Activated gamma-delta T cell treated with Interleukin-2 at 50 U/mL for 16 hours (primary cell): Measurements from ENCODE around the gene EEFSEC.

Experiments
- DNase-seq: peaks from one replicate; pipeline ENCODE4 v3.0.0-alpha.2; 2020

EEFSEC gene

DNA sequence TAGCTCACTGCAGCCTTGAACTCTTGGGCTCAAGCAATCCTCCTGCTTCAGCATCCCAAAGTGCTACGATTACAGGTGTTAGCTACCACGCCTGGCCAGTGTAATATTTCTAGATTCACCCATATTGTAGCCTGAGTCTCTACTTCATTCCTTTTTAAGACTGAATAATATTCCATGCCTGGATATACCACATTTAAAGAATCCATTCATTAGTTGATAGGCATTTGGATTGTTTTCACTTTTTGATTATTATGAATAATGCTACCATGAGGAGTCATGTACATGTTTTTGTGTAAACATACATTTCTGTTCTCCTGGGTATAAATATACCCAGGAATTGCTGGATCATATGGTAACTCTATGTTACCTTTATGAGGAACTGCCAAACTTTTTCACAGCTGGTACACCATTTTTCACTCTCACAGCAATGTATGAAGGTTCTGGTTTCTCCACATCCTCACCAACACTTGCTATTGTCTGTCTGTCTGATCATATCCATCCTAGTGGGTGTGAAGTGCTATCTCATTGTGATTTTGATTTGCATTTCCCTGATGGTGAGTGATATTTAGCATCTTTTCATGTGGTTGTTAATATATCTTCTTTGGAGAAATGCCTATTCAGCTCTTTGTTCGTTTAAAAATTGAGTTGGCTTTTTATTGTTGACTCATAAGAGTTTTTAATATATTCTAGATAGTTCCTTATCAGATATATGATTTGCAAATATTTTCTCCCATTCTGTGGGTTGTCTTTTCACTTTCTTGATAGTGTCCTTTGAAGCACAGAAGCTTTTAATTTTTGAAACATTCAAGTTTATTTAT lies 32.6 kb downstream of the EEFSEC start:
- DNase-seq = no peak

DNA sequence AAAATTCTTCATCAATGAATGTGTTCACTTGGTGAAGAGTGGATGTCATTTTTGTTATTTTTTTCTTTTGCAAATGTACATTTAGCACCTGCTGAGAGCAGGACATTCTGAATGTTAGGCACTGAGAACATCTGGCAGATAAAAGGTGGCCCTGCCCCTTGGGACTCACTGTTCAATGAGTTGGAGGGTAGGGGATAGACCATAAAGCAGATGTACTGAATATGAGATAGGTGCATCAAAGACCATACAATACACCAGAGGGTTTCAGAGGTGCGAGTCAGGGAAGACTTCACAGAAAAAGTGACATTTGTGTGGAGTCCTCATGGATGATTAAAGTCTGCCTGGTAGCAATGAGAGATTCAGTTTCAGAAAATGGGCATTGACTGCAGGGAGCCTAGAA lies 34.2 kb downstream of the EEFSEC start:
- DNase-seq = no peak

DNA sequence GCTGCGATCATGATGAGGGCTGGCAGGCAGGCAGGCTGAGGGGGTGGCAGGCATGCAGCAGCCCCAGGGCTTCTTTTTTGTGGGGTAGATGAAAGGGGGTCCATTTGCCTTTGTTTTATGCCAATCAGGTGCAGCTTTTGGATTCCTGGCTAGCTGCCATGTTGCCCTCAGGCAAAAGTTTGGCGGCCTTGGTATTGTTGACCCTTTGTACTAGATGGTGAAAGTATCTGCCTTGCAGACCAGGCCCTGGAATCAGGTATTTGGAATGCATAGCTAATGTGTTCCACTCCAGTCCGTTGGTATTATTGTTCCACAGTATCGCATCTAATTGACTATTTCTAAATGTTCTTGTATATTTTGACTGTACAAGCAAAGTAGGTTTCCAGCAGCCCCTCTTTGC lies 35.0 kb downstream of the EEFSEC start:
- DNase-seq = no peak

DNA sequence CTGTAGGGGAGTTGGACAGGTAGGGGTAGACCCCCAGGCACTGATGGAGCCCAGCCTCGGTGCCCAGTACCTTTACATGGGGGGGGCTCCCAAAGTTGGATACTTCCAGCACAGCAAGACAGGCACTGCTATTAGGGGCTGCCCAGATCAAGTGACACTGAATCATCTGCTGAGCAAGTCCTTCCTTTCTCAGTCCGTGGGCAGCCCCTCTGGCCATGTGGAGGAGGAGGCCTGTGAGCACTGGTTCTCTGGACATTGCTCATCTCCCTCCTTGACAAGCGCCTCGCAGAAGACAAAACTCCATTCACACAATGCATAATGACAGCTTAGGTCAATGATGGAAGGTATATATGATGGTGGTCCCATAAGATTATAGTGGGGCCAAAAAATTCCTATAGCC lies 35.7 kb downstream of the EEFSEC start:
- no peak for DNase-seq

DNA sequence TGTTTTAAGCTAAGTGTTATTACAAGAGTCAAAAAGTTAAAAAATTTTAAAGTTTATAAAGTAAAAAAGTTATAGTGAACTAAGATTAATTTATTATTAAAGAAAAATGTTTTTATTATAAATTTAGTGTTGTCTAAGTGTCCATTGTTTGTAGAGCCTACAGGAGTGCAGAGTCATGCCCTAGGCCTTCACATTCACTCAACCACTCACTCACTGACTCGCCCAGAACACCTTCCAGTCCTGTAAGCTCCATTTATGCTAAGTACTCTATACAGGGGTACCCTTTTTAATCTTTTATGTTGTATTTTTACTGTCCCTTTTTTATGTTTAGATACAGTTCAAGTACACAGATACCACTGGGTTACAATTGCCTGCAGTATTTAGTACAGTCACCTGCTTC lies 37.2 kb downstream of the EEFSEC start:
- no peak for DNase-seq

DNA sequence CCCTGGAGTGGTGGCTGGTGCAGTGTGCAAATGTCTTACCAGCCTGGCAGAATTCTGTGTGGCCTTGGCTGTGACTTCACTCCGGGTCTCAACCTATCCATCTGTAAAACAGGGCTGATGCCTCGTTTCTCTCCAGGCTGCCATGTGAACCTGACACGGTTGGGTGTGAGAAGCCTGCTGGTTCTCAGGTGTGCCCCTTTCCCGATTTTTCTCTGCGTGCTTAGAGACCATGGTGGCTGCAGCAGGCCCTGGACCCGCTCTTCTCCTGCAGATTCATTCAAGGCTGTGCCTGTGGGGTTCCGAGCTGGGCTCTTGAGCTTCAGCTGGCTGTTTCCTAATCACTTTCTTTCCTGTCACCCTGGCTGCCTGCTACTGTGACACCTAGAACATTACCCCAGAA lies 38.9 kb downstream of the EEFSEC start:
- no peak for DNase-seq

DNA sequence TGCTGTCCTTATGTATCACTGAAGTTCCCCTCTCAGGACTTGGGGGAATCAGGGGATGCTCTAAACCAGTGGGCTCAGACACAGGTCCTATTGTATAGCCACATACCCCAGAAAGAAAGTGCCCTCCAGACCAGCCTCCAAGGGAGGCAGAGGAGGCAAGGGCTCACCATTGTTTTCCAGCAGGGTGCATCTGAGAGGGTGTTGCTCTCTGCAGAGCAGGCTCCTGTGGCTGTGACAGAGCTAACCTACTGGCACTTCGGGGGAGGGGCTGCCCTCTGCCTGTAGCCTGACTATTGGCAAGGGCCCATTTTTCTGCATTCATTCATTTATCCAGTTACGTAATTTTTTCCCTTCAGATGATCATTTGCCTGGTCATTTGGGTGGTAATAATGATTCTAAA lies 39.9 kb downstream of the EEFSEC start:
- DNase-seq = no peak

DNA sequence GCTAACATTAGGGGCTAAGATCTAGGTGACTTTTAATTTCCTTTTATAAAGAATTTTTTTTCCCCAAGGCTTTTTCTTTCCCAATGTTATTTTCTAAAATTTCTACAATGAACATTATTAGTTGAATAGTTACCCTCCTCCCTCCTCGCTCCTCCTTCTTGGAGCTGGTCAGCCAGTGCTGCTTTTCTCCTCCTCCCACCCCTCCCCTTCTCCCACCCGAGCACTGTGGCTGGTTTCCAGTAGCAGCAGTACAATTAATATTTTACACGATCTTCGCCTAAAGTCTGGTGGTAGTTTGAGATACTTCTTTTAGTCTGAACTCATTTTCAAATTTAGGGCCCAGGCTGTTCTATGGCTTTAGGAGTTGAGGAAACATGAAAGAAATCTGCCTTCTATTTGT lies 41.6 kb downstream of the EEFSEC start:
- DNase-seq = no peak

DNA sequence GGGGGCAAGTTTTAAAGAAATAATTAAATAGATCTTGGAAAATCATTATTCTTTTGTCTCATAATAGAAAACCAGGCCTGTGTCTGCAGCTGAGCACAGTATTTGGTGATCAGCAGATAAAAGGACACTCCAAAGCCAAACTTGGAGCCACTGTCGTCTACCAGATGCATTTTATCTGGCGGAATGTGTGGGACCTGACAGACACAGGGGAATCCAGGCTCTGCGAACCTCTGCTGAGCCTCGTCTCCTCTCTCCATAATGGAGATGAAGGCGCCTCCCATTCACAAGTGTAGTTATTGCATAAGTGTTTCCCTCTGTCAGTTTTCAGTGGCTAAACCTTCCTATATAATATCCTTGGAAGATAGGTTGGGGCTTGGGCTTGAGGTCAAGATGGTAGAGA lies 42.1 kb downstream of the EEFSEC start:
- no peak for DNase-seq

DNA sequence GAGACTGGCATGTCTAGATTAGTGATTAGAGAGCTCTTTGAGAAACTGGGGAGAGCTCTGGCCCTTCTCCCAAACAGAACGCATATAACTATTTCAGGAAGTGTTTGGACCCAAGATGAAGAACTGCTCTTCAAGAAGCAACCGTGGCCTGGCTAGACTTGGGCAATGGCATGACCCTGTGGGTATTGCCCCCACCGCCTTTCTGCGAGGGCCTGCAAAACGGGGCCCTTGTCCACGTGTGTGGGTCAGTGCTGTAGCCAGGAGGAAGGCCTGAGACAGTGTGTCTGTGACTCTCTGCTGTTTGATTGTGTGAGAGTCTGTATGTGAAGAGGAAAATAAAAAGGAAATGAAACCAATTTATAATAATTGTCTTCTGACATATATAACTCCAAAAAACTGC lies 42.5 kb downstream of the EEFSEC start:
- no peak for DNase-seq

DNA sequence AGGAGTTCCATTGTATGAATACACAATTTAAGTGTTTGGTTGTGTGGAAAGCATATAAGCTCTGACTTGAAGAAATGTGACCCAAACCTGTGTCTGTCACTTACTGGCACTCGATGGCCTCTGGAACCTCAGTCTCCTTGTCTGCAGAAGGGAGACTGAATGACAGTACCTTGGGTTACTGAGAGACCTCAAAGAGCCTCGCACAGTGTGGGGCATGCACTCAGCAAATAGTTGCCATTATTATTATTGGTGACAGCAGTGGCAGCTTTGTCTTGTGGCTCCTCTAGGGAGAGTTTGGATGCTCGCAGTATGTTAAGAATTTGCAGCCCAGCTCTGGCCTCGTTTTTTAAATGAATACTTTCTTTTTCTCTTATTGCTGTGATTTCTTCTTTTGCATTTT lies 43.4 kb downstream of the EEFSEC start:
- no peak for DNase-seq

DNA sequence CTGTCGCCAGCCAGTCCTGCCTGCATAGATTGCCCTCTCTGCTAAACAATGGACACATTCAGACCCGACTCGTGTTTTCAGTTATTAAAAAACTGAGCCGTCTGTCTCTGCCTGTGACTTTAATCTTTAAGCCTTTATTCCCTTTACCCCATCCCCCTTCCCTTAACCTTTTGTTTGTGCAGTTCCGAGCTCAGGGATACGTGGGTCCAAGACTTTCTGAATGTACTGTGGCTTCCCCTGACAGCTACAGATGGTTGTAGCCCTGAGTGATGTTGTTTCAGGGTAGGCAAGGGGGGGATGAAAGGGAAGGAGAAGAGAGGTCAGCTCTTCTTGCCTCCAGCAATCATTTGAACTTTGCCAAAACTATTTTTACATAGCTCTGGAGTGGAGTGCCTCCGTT lies 44.6 kb downstream of the EEFSEC start:
- no peak for DNase-seq

DNA sequence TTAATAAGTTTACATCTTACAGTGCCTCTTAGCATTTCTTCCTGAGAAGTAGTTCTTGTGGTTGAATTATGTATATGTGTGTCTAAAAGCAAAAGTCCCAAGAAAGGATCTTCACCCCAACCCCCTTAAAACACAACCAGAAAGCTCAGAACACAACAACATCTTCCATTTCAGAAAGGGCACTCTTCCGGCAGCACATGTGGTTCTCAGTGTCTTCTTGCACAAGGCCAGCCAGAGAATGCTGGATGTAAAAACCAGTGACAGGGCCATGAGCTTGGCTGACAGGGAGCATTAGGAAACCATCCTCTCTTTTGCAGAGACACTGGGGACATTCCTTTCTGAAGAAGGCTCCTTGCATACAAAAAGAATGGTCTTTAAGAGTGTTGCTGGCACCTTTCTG lies 45.0 kb downstream of the EEFSEC start:
- no peak for DNase-seq

DNA sequence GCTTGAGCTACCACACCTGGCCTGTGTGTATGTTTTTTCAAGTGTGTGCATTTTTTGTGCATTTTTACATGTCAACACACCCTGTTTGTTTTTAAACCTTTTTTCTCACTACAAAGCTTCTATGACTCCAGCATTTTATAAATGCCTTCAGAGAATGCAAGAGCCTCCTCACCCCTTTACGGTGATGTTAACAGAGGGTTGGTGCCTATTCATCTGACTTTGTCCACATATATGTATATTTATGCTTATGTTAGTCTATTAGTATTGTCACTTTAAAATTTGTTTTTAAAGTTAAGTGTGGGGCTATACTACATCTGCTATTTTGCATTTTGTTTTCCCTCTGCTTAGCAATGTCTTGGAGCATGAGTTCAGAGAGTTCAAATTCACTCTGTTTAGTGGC lies 45.8 kb downstream of the EEFSEC start:
- no peak for DNase-seq

DNA sequence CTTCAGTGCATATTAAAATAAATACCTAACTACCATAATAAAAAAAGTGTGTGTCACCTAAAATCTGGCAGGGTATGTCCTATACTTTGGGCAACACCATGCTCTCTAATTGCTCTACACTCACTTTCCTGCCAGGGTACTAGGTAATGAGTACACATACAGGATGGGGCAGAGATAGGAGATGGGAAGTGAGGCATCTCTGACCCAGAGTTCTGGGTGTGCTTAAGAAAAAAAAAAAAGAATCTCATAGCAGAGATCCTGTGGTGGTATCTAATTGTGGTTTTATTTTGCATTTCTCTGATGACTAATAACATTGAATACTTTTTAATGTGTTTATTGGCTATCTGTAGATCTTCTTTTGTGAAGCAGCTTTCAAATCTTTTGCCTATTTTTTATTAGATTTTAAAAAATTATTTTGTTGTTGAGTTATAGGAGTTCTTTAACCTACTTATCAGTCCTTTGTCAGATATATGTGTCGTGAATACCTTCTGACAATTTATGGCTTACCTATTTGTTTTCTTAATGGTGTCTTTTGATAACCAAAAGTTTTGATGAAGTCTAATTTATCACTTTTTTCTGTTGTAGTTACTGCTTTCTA lies 48.0 kb downstream of the EEFSEC start:
- DNase-seq = no peak

DNA sequence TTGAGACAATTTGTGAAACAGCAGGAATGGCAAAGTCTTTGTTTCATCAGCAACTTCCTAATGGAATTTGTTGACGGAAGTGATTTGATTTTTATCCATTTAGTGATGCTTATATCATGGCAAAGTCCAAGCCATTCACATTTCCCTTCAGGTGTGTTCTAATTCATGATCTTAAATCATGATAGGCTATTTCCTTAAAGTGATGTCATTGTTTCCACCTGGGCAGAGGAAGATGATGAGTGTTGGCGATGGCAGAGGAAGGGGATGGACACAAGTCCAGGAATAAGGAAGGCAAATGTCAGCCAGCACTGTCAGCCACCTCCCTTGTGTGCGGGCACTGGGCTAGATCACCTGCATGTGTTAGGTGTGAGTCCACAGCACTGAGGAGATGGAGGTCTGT lies 49.9 kb downstream of the EEFSEC start:
- DNase-seq = no peak

DNA sequence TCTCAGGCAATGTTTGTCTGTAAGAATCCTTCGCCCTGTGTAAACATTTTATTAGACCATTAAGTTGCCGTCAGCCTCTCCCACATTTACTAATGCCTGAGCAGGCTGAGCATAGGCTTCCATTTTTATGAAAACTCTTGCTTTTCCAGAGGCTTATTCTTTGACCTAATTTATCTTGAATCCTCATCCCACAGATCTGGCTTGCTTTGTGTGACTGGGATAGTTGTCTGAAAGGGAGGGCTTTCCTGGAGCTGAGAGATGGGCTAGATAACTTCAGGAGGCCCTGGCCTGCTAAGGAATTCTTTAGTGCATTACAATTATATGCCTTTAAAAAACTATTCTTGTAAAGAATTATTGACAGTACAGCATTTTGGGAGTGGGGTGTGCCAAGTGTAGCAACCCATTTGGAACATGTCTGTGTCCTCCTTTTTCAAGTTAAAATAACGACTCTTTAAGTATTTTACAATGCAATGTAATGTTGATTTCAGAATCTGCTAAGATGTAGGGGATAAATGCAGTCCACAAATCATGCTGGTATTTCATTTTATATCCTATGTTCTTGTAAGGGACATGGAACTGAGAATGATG lies 52.4 kb downstream of the EEFSEC start:
- no peak for DNase-seq

DNA sequence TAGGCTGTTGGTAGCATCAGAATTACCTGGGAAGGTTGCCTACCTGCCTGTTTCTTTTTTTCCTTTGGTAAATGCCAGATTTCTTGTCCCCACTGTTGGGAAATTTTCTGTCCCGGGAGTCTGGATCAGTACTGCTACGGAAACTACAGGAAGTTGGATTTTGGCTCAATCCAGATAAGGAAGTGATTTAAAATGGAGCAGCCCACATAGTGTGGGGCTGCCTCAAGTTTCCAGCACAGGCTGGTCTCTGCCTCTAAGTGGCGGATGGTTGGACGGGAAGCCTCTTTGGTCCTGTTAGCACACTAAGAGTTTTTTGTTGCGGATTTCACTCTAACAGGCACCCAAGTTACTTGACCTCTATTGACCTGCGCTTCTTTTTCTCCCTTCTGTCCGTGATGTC lies 54.7 kb downstream of the EEFSEC start:
- no peak for DNase-seq

DNA sequence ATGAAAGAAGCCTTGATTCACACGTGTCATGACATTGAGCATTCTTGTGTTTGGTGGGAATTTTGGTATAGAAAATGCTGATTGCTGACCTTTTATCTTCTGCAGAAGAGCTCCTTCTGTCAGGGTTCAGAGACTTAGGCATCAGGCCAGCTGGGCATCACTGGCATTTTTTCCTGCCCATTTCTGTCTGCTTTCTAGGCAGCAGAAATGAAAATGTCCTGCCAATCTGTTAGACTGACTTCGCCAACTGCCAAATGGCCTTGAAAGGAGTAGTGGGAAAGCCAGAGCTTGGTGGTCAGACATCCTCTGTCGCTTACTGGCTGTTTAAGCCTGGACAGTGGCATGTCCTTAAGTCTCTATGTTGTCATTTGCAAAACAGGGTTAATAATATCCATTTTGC lies 57.4 kb downstream of the EEFSEC start:
- no peak for DNase-seq

DNA sequence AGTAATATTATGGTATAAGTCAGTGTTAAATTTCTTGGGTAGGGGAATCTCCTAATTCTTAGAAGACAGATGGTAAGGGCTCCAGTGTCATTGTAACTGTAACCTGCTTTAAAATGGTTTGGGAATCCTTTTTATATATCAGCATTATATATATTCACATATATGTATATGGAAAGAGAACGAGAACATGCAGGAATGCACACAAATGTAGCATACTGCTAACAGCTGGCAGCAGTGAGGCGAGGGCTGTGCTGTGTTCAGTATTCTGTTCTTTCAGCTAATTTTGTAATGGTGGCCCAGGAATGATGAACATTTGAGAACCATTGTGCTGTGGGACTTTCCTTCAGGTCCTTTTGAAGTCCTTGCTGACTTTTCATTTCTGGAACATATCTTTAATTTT lies 60.8 kb downstream of the EEFSEC start:
- DNase-seq = no peak

DNA sequence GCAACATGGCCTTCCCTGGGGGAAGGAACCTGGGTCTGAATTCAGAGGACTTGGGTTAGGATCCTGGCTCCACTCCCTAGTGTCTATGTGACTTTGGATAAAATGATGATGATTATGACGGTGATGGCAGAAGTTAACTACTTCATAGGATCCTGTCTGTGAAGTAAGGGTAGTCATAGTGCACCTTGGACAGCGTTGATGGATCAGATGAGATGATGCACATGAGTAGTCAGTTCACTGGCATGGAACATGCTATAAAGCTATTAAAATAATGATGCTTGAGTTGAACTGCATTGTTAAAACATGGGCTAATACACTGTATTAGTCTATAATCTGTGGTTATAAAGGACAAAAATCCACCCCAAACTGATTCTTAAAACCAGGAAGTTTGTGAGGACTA lies 62.0 kb downstream of the EEFSEC start:
- no peak for DNase-seq

DNA sequence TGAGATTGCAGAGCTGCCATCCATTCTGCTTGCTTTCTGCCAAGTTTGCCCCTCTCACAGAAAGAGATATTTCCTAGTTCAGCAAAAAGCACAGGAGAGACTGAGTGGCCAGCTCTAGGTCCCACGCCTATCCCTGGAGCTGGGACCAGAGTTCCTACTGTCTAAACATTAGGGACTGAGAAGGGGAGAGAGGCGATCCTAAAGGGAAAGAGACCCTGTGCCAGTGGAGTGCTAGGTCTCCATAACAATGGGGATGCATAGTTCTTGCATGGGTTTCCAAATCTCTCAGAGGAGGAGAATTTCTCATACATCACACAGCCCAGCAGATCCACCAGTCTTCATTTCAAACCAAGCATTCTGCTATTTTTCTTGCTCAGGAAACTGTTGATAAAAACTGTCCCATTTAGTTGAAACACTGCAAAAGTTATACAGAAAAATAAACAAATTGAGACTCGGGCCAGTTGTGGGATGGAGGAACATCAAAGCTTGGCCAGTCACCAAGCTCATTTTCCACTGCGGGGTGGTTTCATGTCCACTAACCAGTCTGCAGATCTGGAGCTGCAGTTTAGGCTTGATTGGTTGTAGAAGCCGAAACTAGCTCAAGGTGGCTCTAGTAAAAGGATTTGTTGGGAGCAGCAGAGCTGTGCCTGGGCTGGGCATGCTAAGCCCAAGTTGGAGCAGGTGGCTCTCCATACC lies 62.7 kb downstream of the EEFSEC start:
- no peak for DNase-seq

DNA sequence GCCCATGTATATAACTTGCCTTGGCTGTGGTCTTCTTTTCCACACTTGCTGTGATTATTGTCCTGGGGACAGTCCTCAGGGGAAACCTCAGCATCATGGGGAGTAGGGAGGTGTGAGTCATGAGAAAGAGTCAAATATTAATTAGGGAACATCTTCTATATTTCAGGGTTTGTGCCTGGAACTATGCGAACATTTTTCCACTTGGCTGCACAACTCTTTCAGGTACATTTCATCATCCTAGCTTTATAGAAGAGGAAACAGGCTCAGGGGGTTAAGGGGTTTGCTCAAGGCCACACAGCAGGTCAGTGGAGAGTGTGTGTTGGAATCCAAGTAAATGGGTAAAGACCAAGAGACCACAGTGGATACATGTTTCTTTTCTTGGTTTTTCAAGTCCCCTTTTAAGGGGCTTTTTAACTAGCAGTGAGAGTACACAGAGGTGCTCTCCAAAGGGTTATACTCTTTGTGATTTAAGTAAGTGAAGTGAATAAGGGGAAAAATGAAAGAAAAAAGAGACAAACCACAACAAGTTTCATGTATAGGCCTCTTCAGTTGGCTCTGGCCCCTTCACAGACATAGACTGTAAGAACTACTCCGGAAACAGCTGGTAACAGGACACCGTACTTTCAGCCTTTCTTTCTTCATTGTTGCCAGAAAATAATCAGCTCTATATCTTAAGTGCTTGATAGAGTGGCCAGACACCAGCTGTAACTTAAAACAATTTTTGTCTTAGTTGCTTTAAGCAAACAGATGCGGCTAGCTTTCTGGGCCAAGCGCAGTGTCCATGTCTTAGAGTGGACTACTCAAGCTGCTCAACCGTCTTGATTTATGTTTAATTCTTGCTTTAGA lies 64.6 kb downstream of the EEFSEC start:
- no peak for DNase-seq
